Activated CD8-positive, alpha-beta memory T cell treated with anti-CD3 and anti-CD28 coated beads for 1 hour (primary cell): Measurements from ENCODE around the gene STK32A.

Source experiments
- DNase-seq, 2 donors: peaks; one replicate each; pipeline ENCODE4 v3.0.0-alpha.2; 2020; ENCODE audit warnings: low read depth in 1 of 2; ENCODE audit errors: extremely low read depth in 1 of 2

Gene STK32A

GRCh38 chr5:147248561-147248960 is 13.7 kb downstream of the STK32A start:
- no peak for DNase-seq

GRCh38 chr5:147259837-147260236 is 25.0 kb downstream of the STK32A start:
- DNase-seq = no peak

- no peak for DNase-seq
Measured at GRCh38 chr5:147267082-147267832, 32.4 kb downstream of the STK32A start.

GRCh38 chr5:147276497-147276896 is 41.7 kb downstream of the STK32A start:
- DNase-seq = no peak

GRCh38 chr5:147286296-147286695 is 51.5 kb downstream of the STK32A start:
- no peak for DNase-seq

- DNase-seq = no peak
Measured at GRCh38 chr5:147287110-147287509, 52.3 kb downstream of the STK32A start.

- DNase-seq = no peak
Measured at GRCh38 chr5:147290261-147290660, 55.4 kb downstream of the STK32A start.

GRCh38 chr5:147303251-147303650 is 68.4 kb downstream of the STK32A start:
- DNase-seq = no peak

- DNase-seq = no peak
Measured at GRCh38 chr5:147303976-147304375, 69.2 kb downstream of the STK32A start.

- DNase-seq = no peak
Measured at GRCh38 chr5:147305147-147305546, 70.3 kb downstream of the STK32A start.

GRCh38 chr5:147306351-147306750 is 71.5 kb downstream of the STK32A start:
- DNase-seq = no peak

- DNase-seq = no peak
Measured at GRCh38 chr5:147307170-147307569, 72.3 kb downstream of the STK32A start.

- no peak for DNase-seq
Measured at GRCh38 chr5:147309621-147310020, 74.8 kb downstream of the STK32A start.

GRCh38 chr5:147310059-147310704 is 75.4 kb downstream of the STK32A start:
- DNase-seq = no peak

- no peak for DNase-seq
Measured at GRCh38 chr5:147317978-147318684, 83.3 kb downstream of the STK32A start.

- DNase-seq = no peak
Measured at GRCh38 chr5:147321569-147321968, 86.7 kb downstream of the STK32A start.

GRCh38 chr5:147327421-147327820 is 92.6 kb downstream of the STK32A start:
- no peak for DNase-seq

GRCh38 chr5:147327905-147328304 is 93.1 kb downstream of the STK32A start:
- no peak for DNase-seq

- DNase-seq = no peak
Measured at GRCh38 chr5:147332658-147333057, 97.8 kb downstream of the STK32A start.

- no peak for DNase-seq
Measured at GRCh38 chr5:147336876-147337275, 102.0 kb downstream of the STK32A start.

- DNase-seq = no peak
Measured at GRCh38 chr5:147339313-147339712, 104.5 kb downstream of the STK32A start.

- DNase-seq = no peak
Measured at GRCh38 chr5:147340941-147341340, 106.1 kb downstream of the STK32A start.
